GM19193 (cell line): ENCODE results near the gene TSPAN32.

Experiments used
- POLR2A ChIP-seq: IDR thresholded peaks from 4 replicates; pipeline ENCODE4 v1.6.1; 2011; ENCODE audit not compliant: insufficient read depth, insufficient read length; ENCODE audit errors: extremely low read depth

TSPAN32 gene

DNA sequence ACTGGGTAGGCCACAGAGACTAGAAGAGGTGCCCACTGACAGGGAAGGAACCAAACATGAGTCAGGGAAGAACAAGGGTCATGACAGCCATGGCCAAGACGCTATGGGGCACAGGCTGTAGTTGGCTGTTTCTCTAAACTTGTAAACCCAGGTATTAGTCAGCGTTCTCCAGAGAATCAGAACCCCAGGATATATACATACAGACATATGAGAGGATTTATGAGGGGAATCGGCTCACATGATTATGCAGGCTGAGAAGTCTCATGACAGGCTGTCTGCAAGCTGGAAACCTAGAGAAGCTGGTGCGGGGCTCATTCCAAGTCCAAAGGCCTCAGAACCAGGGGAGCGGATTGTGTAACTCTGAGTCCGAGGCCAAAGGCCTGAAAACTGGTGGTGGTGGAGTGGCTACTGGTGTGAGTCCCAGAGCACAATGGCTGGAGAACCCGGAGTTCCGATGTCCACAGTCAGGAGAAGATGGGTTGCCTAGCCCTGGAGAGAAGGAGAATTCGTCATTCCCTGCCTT lies 45.6 kb downstream of the TSPAN32 start:
- no peak for TF ChIP-seq POLR2A

DNA sequence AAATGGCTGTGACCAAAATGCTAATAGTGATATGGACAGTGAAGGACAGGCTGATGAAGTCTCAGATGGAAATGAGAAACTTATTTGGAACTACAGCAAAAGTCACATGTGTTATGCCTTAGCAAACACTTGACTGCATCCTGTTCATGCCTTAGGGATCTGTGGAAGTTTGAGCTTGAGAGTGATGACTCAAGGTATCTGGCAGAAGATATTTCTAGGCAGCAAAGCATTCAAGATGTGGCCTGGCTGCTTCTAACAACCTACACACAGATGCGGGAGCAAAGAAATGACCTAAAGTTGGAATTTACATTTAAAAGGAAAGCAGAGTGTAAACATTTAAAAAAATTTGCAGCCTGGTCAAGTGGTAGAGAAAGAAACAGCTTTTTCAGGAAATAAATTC lies 47.2 kb downstream of the TSPAN32 start:
- no peak for TF ChIP-seq POLR2A

DNA sequence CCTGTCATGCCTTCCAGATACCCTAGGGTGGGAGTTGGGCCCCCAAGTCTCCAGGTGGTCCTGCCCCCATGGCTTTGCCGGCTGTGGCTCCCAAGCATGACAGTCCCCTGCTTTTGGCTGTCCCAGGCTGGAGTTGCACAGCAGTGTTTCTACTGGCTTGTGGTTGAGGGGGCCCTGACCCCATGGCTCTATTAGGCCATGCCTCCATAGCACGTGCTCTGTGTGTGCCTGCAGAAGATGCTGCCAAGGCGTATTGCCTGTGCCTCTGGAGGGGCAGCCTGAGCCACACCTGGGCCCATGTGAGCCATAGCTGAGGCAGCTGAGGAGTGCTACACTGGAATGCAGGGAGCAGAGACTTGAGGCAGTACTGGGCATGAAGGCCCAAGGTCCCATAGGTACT lies 49.9 kb downstream of the TSPAN32 start:
- no peak for TF ChIP-seq POLR2A

DNA sequence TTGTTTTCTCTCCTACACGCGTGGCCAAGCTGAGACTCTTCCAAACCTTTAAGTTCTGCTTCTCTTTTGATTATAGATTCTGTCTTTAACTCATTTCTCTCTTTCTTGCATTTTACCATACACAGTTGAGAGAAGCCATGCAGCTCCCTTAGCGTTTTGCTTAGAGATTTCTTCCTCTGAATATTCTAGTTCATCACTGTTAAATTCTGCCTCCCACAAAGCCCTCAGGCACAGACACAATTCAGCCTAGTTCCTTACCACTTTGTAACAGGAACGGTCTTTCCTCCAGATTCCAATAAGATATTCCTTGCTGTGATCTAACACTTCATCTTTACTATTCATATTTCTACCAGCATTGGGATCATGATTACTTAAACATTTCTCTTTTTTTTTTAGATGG lies 50.6 kb downstream of the TSPAN32 start:
- TF ChIP-seq POLR2A, result no peak

DNA sequence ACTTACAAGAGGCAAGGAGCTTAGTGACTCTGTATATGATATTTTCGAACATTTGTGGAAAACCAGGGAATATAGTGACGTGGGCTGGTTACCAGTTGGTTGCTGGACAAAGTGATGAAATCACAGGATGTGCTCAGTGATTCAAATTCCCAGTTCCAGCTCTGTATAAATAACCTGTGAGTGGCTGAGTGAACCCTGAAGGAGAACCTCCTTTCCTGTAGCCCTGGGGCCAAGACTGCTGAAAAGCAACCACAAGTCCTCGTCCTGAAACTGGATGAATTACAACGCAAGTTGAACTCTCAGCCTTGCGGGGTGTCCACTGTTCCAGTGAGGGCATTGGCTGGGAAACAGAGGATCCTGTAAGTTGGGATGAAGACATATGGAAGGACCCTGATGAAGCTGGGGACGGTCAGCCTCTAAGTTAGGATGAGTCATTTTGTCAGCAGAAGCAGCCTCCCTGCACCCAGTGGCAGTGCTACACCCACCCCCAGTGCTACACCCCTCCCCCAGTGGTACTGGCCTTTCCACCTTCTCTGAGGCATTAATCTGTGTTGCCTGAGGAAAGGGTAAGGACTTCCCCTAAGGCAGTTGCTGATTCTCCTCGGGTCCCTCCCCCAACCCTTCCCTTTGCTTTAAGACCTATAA lies 53.3 kb downstream of the TSPAN32 start:
- TF ChIP-seq POLR2A, result no peak

DNA sequence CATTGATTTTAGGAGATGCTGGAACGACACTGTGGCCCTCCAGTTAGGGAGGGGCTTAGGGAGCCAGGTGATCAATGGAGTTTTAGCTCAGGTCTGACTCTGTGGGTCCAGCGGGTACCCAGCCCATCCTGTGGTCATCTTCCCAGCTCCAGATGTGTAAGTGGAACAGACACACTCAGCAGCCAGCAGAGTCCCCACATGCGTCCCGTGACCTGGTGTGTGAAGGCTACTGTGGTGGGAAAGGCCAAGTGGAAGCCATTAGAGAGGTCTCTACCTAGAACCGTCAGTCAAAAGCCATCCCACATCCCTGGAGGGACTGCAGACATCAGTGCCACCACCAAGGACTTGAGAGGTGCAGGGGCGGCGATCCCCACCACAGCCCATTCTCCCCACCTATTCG lies 55.4 kb downstream of the TSPAN32 start:
- TF ChIP-seq POLR2A, result no peak

DNA sequence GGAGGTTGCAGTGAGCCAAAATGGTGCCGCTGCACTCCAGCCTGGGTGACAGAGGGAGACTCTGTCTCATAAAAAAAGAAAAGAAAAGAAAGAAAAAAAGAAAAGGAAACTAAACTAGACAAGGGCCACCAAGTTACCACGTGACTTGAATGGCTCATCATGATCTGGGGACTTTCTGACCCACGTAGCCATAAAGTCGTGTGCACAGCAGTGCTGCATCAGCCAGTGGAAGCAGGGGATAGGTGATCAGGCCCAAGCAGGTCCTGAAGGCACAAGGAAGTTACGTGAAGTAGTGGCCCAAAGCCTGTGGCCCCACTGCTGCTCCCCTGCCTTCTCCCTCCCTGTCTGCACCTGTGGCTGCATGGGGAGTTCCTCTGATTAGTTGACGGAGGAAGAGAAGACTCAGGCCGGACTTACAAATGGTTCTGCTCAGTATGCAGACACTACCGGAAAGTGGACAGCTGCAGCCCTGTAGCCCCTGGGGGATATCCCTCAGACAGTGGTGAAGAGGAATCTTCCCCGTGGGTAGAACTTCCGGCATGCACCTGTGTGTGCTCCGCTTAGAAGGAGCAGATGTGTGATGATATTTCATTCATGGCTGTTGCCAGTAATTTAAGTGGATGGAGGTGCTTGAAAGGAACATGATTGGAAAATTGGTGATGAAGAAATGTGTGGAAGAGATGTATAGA lies 57.1 kb downstream of the TSPAN32 start:
- TF ChIP-seq POLR2A, result no peak

DNA sequence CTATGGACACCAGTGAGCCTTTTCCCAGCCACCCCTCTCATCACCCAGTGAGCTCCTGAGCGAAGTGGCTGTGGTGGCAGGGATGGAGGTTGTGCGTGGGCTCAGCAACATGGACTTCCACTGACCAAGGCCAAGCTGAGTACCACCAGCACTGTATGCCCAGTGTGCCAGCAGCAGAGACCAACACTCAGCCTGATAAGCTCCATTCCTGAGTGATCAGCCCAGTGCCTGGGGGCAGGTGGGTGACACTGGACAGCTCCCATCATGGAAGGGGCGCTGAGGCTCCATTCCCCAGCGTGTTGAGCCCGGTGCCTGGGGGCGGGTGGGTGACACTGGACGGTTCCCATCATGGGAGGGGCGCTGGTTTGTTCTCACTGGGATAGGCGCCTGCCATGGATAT lies 57.7 kb downstream of the TSPAN32 start:
- TF ChIP-seq POLR2A, result no peak

DNA sequence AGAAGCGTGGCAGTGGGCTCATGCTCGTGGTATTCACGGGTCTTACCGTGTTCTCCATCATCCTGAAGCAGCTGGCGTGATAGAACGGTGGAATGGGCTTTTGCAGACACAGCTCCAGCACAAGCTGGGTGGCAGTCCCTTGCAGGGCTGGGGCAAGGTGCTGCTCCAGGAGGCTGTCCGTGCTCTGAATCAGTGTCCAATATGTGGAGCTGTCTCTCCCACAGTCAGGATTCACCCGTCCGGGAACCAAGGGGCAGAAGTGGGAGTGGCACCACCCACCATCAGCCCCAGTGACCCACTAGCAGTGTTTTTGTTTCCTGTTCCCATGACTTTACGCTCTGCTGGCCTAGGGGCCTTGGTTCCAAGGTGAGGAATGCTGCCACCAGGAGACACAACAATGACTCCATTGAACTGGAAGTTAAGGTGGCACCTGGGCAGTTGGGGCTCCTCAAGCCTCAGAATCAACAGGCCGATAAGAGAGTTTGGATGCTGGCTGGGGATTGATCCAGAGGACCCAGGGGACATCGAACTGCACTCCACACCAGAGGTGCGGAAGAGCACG lies 58.3 kb downstream of the TSPAN32 start:
- no peak for TF ChIP-seq POLR2A

DNA sequence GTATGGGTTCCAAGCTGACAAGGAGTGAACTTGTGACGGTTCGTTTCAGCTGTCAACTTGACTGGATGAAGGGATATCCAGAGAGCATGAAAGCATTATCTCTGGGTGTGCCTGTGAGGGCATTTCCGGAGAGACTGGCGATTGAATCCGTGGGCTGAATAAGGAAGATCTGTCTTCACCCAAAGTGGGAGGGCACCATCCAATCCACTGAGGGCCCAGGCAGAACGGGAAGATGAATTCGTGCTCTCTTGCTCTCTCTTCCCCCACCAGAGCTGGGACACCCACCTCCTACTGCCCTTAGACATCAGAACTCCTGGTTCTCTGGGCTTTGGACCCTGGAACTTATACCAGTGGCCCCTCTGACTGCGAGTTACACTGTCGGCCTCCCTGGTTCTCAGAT lies 59.8 kb downstream of the TSPAN32 start:
- no peak for TF ChIP-seq POLR2A

DNA sequence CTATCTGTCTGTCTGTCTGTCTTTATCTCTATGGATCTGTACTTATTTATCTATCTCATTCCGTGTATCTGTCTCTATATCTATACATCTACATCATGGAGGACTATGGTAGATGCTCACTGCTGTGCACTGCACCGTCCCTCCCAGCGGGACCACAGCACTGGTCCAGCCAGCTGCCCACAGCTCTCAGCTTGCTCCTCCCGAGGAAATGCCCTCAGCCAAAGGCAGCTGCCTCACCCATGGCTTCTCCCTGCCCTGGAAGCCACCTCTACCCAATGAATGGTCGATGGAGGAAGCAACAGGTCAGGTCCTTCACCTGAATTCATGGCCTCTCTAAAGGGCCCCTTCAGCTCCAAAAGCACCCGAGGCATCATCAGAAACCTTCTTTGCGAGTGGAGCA lies 60.6 kb downstream of the TSPAN32 start:
- TF ChIP-seq POLR2A, result no peak

DNA sequence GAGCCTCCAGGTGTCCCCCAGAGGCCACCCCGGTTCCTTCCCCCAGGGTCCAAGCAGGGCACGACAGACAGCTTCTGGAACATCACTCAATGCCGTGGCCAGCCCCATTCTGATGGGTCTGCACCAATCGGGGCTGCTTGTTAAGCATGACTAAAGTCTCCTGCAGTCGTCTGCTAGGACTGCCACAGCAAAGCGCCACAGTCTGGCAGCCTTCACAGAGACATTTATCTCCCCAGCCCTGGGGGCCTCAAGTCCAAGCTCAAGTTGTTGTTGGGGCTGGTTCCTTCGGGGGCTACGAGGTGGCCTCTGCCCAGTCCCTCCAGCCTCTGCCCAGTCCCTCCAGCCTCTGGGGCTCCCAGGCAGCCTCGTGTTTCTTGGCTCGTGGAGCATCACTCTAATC lies 61.3 kb downstream of the TSPAN32 start:
- no peak for TF ChIP-seq POLR2A

DNA sequence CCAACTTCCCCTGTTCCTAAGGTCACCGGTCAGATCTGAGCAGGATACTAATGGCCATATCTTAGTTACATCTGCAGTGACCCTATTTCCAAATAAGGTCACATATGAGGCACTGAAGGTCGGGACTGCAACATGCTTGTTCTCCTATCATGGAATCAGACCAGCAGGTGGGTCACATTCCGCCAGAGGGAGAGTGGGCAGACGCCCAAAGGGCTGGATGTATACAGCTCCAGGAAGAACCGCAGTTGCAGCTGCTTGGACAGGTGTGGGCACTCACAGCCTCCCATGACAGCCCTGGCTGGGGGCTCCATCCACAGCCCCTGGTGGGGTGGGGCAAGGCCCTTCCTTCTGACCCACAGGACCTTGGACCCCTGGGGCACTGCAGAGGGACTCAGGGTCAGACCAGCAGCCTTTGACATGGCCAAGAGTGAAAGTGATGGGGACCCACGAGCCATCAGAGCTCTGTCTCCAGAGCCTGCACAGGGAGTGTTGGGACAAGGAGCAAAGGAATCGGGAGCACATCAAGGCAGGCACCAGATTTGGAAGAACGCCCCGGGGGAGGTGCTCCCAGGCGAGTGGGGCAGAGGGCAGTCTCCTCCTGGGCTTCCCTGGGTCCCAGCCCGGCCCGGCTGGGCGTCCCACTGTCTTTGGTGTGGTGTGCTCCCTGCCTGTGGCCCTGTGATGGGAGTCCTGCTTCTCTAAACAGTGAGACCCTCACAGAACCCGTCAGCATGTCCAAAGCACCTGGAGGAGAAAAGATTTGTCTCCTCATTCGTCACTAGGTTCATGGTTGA lies 62.0 kb downstream of the TSPAN32 start:
- no peak for TF ChIP-seq POLR2A

DNA sequence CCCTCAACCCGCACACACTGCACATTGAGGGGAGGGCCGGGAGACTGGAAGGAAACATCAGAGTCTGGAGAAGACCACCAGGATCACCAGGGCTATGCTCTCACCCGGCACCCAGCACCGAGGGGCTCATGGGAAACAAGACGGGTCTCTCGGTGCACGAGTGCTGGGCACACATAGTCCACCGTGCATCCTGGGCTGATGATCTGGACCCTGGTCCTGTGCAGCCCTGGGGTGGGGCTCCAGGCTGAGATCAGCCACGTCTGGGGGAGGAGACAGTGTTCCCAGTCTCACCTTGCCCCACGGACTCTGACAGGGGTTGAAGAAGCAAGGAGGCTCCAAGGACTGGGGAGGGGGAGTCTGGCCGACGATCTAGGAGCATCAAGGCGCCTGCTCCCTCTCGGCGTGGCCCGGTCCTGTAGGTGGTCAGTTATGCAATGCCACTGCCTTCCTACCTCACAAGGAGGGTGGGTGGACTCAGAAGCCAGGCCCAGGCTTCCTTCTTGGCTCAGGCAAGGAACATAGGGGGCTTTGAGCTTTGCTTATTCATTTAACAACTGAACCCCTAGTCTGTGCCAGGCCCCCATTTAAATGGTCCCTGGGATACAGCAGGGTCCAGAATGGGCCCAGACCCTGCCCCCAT lies 63.9 kb downstream of the TSPAN32 start:
- no peak for TF ChIP-seq POLR2A

DNA sequence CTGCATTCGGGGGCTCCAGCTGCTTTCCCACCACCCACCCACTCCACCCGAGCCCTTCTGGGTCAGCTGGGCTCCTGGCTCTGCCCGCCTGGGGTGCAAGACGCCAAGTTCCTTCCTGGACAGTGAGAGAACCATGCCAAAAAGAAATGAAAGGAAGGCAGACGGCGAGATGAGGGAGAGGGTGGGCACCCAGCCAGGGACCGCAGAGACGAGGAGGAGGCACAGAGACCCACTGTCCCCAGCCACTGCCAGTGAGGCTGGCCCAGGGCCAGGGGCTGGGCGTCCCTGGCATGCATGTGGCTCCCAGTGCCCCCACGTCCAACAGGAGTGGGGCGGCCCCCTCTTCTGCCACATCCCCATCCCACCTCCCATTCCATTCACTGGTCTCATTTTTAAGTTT lies 64.5 kb downstream of the TSPAN32 start:
- TF ChIP-seq POLR2A, result no peak

DNA sequence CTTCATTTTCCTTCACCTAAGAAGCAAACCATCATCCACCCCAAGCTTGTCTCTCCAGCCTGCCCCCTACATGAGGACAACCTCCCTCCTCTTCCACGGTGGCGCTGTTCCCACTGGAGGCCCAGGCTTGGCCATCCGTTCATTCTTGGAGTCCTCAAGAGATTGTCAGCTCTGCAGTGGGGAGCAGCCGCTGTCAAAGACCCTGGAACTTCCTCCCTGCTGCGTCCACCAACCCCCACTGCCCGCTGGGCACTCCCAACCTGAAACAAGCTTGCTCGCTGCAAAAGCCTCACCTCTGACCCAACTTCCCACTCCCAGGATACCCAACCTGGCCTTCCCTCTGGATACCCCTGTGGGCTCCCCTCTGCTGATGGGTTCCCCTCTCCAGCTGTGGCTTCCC lies 64.9 kb downstream of the TSPAN32 start:
- TF ChIP-seq POLR2A, result no peak
